IPS DF 19.7 (cell line): Measurements from ENCODE around the gene ADAMTSL3.

ENCODE experiments used
- DNase-seq: peaks from one replicate; pipeline ENCODE4 v3.0.0-alpha.2; 2013; ENCODE audit warnings: low read depth, low spot score

Gene ADAMTSL3

DNA sequence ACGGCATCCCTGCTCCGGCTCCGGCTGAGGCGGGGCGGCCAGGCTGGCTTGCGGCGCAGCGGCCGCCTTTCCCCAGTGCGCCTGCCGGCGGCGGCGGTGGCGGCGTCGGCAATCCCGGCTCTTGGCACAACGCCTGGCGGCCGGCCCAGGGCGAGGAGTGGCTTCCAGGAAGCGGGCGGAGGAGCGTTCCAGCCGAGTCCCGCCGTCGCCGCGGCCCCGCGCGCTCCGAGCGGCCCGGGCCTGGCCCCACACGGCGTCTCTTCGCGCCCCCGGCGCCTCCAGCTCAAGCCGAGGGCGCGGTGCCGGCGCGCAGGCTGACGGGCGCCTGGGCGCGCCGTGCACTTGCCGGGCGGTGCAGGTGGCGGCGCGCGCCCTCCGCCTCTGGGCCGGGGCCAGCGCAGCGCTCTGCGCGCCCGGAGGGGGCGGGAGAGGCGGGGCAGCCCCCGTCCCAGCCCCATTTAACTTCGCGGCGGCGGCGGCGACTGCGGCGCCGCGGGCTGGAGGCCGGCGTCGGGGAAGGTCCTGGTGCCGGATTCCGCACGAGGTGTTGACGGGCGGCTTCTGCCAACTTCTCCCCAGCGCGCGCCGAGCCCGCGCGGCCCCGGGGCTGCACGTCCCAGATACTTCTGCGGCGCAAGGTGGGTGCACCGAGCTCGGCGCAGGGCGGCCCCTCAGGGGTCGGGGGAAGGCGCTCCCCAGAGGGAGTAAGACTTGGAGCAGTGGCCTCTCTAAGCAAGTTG is at the start of gene ADAMTSL3:
ADAMTSL3 (plus strand) TSS at position 485 of the 740 bp plus-strand sequence. CDS start 1,639 bp downstream, outside the sequence.
- DNase-seq, result no peak

DNA sequence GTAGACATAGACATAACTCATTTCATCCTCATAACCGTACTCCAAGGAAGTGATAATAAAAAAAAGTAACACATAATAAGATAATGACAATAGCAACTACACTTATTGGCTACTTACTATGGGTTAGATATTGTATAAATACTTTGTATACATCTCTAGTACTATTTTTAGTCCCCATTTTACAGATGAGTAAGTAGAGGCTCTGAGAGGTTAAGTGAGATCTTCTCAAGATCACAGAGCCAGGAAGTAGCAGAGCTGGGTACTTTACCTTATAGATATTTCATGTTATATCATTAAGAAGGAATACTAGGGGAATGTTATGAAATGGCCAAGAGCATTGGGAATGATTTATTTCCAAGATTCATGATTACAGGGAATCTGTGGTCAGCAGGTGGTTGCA is 49.4 kb upstream of the ADAMTSL3 start:
- DNase-seq, result no peak

- no peak for DNase-seq
Measured at GRCh38 chr15:83605111-83605945, 48.6 kb upstream of the ADAMTSL3 start.

GRCh38 chr15:83610132-83610531 is 43.8 kb upstream of the ADAMTSL3 start:
- no peak for DNase-seq

DNA sequence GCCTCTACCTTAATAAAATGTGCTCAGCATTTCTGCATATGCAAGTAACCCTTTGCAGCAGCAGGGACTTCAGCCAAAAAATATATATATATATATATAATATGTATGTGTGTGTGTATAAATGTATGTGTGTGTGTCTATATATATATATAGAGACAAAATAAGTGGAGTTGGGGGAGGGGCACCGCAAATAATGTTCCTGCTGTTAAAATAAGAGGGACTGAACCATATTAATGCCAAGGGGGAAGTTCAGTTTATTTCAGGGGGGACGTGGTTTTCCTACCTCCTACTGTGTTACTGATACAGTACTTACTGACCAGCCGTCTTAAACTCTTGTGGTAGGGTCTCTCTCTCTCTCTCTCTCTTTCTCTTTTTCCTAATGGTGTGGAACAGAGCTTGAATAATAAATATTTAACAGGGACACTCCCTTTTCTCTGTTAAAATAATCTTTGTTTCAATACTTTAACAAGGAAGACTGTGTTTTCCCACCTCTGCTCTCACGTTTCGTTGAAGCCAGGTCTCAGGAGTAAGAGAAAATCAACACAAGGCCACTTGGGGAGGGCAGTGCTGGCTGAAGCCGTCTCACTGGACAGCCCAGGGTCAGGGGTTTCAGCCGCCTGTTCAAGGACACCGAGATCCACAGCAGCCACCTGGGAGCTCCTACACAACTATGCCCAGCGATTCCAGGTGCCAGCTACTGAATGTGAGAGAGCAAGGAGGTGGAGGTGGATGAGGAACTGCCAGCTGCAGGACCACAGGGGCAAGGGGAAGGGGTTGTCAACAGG is 42.8 kb upstream of the ADAMTSL3 start:
- DNase-seq, result no peak

- no peak for DNase-seq
Measured at GRCh38 chr15:83612226-83612625, 41.7 kb upstream of the ADAMTSL3 start.

DNA sequence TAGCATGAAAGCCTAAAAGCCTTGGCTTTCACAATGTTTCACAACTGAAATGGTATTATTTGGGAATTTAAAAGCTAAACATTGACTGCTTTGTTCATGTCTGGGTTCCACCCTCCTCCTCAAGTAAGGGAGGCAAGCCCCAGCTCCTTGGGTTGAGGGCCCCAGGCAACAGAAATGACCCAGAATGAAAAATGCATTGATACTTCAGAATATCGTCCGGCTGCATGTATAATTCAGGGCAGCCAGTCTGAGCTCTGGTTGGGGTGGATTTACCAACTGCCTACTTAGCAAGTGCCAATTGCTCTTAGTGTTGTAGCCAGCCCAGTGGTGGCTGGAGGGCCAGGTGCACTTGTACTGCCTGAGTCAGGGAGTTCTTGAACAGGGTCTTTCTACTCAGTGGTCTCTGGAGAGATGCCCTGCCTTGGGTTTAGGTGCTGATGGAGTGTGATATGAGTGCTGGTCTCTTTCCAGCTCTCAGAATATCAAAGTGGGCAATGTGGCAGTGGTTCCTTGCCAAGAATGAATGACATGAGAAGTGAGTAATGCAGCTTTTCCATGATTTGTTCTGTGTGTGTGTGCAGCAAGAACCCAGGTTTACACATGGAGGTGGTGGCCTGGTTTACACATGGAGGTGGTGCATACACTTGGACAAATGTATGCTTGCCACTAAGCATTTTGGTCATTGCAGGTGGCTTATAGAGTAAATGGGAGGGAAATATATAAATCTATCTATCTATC is 40.9 kb upstream of the ADAMTSL3 start:
- DNase-seq, result no peak

GRCh38 chr15:83613714-83614113 is 40.2 kb upstream of the ADAMTSL3 start:
- DNase-seq, result no peak

DNA sequence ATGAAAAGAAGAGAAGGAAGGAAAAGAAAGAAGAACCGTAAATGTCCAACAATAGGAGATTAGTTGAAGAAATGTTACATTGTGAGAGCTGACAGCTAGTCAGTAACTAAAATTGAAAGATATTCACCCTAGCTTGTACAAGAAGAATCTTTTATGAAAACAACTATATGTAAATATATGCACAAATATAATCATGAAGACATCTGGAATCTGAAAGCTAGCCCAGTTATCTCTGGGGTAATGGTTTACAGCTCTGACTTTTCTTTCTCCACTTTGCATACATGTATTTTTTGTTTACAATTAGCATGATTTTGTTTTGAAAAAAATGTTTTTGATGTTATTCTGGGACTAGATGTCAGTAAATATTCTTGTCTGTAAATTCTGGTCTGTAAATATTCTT is 37.1 kb upstream of the ADAMTSL3 start:
- no peak for DNase-seq

- no peak for DNase-seq
Measured at GRCh38 chr15:83626171-83626802, 27.6 kb upstream of the ADAMTSL3 start.

DNA sequence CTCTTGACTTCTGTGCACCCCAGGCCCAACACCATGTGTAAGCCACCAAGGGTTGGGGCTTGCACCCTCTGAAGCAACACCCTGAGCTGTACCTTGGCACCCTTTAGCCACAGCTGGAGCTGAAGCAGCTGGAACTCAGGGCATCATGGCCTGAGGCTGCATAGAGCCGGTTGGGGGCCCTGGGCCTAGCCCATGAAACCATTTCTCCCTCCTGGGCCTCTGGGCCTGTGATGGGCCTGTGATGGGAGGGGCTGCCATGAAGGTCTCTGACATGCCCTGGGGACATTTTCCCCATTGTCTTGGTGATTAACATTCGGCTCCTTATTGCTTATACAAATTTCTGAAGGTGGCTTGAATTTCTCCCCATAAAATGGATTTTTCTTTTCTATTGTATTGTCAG is 22.4 kb upstream of the ADAMTSL3 start:
- no peak for DNase-seq

GRCh38 chr15:83643201-83643600 is 10.7 kb upstream of the ADAMTSL3 start:
- DNase-seq, result no peak

GRCh38 chr15:83644439-83644838 is 9.5 kb upstream of the ADAMTSL3 start:
- DNase-seq, result no peak

- no peak for DNase-seq
Measured at GRCh38 chr15:83650831-83651230, 3.1 kb upstream of the ADAMTSL3 start.

DNA sequence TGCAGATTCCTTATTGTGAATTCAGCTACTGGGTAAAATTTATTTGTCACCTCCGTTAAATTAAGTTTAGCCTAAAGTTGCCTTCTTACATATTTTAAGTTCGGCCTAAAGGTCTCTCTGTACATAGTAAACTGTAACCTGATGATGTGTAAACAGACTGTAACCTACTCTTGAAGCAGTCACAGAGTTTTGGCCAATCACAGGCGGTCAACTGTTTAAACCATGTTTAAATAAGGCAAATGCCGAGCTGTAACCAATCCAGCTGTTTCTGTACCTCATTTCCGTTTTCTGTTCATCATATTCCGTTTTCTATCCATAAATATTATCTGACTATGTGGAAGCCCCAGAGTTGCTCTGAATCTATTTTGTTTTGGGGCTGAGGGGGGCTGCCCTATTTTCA is 2.4 kb upstream of the ADAMTSL3 start:
- no peak for DNase-seq

DNA sequence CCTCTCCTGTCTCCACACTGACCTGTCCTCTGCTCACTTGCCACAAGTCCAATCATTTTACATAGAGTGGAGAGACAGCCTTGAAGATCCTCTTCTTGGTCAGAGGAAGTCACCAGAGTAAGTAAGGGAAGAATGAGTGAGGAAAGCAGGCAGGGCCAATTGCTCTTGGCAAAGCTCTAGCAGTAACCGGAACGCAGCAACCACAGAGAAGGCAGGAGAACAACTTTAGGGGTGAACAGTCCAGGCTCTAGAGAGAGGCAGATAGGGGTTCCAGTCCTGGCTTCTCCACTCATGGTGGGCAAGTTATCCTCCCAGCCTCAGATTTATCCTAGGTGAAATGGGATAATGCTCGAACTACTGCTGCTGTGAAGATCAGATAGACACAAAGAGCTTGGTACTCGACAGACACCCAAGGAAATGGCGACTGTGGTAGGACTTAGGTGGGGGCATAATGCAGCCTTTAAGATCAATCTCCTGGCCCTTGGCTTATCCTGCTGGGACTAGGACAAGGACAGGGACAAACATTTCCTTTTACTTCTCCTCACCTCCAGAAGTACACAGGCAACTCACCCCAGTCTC is 1.2 kb upstream of the ADAMTSL3 start:
- DNase-seq, result no peak

DNA sequence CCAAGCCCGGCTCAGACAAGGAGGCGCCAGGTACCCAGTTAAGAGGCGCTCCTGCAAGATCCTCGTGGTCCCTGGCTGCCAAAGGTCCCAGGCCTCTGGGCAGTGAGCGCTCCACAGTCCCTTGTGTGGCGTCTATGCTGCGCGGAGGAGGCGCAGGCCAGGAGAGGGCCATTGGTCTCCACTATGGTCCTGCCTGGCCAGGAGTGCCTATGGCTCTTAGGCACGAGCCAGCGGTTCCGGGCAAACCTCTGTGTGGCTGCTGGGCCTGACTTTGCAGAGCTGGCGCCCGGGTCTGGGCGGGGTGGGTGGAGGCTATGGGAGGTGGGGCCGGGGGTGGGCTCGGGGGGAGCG is 660 bp upstream of the ADAMTSL3 start:
- no peak for DNase-seq

GRCh38 chr15:83654379-83655236 is 685 bp downstream of the ADAMTSL3 start:
- DNase-seq, result no peak

DNA sequence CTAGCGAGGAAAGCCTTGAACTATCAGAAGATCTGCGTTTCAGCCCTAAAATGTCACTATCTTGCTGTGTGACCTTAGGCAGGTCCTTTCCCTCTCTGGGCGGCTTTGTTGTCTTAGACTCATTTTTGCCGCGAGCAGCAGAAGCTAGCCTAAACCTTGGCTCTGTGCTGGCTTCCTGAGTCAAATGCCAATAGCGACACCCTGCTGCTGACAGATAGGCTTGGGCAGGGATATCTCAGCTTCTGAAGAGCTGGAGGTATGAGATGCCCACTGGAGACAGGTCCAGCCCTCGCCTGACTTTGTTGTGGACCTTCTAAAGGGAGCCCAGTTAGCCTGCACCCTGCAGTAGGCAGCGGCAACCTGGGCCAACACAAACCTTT is 1.3 kb downstream of the ADAMTSL3 start:
- no peak for DNase-seq

DNA sequence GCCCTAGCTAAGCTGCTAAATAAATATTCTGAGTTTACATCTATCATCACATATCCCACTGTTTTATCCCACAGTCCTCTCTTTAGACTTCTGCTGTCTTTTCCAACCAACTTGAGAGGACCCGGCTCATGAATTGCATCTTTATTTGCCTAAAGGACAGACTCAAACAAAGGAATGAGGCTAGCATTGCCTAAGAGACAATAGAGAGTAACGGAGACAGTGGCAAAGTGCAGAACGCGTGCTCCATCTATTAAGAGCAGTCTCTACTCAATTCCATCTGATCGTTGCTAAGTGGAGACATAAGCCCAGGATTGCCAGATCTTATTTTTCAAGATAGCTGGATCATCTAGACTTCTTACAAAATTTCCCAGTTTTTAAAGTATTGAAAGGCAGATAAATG is 2.3 kb downstream of the ADAMTSL3 start:
- no peak for DNase-seq
